Erythroblast (primary cell): ENCODE data around the gene FBXW7.

Experiments used
- DNase-seq, 2 experiments: peaks; one replicate each; lab custom pipeline; 2025; lab: John Stamatoyannopoulos, UW
- GATA1 ChIP-seq: IDR thresholded peaks from 2 replicates; pipeline ENCODE4 v1.6.1; 2011; ENCODE audit warnings: low read depth, mild to moderate bottlenecking, control low read depth, low read length, moderate library complexity
- POLR2A ChIP-seq: IDR thresholded peaks from 2 replicates; pipeline ENCODE4 v1.6.1; 2011; ENCODE audit warnings: mild to moderate bottlenecking, low read length

The FBXW7 gene

DNA sequence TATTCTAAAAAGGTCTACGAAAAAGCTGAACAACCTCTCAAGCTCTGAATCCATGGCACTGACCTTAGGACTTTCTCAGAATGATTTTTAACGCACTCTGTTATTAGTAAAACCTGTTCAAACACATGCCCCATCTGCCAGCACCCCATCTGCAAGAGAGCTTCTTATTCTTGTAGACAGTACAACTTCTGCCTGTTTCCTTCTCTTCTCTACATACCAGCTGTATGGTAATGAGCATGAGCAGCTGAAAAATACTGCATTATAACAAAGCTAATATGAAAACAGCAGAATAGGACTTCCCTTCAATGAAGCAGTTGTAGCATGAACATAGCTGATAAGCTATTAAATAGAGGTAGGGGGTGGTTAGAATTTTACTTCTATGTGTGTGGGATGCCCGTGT, 167.9 kb downstream of the FBXW7 start:
- DNase-seq: no peak
- TF ChIP-seq POLR2A (no peak), GATA1 (no peak)

GRCh38 chr4:152364883-152365282, 171.0 kb downstream of the FBXW7 start:
- no peak for TF ChIP-seq POLR2A
- TF ChIP-seq GATA1: no peak
- no peak for DNase-seq

- TF ChIP-seq GATA1 (no peak), POLR2A (no peak)
- no peak for DNase-seq
Measured at GRCh38 chr4:152364383-152364782, 171.5 kb downstream of the FBXW7 start.

DNA sequence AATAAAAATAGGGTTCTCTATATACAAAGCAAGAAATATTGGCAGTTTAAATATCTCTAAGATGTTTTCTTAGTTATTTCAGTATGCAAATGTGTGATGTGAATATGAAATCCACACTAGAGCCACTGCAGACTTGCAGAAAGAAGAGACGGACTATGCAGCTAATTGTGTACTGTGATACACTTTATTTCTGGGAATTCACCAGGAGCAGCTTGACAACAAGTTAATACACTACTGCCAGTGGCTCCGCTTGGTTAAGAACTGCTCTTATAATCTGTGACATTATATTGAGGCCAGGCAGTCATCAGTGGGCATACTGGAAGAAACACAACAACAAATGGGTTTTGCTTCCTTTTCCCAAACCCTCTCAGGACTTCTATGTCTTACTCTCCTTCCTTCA, 172.0 kb downstream of the FBXW7 start:
- DNase-seq: no peak

GRCh38 chr4:152363086-152363485, 172.8 kb downstream of the FBXW7 start:
- no peak for DNase-seq
- TF ChIP-seq POLR2A (no peak), GATA1 (no peak)

More for the DNA sequence above, 172.0 kb downstream of the FBXW7 start:
- TF ChIP-seq GATA1: no peak

DNA sequence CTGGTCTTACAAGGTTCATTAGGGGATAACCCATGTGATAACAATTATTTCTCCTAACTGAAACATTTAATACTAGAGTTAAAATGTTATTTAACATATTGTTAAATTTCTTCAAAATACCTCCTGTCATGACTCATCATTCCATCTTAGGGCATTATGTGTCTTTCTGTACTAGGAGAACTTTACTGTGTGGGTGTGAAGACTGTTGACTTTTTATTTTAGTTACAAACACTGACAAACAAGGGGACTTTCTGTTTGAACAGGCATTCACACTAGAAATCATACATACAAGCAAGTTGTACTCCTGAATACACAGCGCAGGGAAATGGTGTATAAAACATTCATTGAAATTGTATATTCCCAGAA, 175.9 kb downstream of the FBXW7 start:
- no peak for DNase-seq
- no peak for TF ChIP-seq GATA1

DNA sequence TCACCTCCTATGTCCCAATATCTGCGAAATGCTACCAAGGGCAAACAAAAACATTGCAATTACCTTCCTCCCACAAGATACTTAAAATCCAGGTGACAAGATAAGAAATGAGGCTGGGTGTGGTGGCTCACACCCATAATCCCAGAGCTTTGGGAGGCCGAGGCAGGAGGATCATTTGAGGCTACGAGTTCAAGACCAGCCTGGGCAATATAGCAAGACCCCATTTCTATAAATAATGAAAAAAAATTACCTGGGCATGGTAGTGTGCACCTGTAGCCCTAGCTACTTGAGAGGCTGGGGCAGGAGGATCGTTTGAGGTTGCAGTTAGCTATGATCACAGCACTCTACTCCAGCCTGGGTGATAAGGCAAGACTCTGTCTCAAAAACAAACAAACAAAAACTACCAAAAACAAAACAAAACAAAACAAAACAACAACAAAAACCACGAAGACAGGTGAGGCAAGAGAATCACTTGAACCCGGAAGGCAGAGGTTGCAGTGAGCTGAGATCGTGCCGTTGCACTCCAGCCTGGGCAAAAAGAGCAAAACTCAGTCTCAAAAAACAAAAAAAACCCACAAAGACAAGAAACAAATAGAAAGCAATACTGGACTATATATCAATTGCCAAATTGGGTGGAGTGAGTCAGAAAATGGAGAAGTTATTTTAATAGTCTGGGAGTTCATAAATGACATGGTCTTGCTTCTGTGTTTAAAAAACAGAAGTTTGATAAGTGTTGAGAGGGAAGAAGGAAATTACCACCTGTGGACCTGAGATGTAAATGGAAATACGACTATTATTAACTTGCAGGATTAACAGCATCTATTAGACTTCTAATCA, 176.5 kb downstream of the FBXW7 start:
- TF ChIP-seq GATA1: no peak
- TF ChIP-seq POLR2A: no peak
- no peak for DNase-seq

- peak in 1 of 2 experiments; percentile 34 for DNase-seq
- TF ChIP-seq GATA1: no peak
- TF ChIP-seq POLR2A: no peak
Measured at GRCh38 chr4:152357206-152357605, 178.7 kb downstream of the FBXW7 start.

DNA sequence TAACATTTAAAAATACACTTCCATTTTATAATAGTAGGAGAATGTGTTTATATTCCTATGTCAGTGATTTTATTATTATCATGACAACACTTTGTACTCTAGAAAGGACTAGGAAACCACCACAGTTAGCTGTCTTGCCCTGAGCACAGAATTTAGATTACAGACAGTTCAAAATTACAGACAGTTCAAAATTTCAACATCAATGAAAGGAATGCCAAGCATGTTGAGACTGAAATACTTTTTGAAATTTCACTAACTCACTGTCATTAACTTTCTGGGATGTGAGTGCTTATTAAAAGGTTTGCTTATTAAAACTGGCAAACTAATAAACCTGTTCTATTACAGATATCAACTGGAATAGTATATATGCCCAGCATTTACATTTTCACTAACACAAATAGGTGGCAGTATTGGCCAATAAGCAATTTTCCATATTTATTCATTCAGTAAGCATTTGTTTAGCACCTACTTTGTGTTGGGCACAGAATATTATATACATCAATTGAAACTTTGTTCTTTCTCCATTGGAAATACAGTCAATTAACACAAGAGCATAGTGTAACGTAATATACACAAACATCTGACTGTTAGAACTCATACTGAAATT, 179.4 kb downstream of the FBXW7 start:
- TF ChIP-seq POLR2A (no peak), GATA1 (no peak)

DNA sequence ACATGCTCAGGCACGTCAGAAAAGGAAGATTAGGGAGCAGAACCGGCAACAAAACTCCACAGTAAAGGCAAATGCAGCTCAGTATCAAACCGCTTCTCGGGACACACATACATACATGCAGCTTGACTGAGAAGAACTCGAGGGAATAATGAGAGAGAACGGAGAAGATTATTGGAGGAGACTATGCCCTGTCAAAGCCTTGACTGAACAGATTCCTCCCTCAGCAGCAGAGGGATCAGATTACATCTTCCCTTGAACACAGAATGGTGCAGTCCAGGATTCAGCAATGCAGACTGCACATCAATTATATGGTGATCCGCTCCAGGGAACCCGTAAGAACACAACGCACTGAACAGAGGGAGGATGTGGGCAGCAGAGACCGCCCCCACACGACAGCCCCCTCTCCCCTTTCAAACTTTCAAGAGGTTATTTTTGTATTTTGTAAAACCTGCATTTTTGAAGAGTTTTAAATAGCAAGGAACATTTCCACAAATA, 183.2 kb downstream of the FBXW7 start:
- TF ChIP-seq GATA1: no peak
- TF ChIP-seq POLR2A: no peak
- DNase-seq: peak in 1 of 2 experiments; percentile 8

More for the DNA sequence above, 179.4 kb downstream of the FBXW7 start:
- DNase-seq: peak in 1 of 2 experiments; percentile 5

GRCh38 chr4:152352215-152352614, 183.7 kb downstream of the FBXW7 start:
- no peak for DNase-seq
- TF ChIP-seq GATA1 (no peak), POLR2A (no peak)

- no peak for TF ChIP-seq GATA1
- TF ChIP-seq POLR2A: no peak
- no peak for DNase-seq
Measured at GRCh38 chr4:152351080-152351479, 184.8 kb downstream of the FBXW7 start.

DNA sequence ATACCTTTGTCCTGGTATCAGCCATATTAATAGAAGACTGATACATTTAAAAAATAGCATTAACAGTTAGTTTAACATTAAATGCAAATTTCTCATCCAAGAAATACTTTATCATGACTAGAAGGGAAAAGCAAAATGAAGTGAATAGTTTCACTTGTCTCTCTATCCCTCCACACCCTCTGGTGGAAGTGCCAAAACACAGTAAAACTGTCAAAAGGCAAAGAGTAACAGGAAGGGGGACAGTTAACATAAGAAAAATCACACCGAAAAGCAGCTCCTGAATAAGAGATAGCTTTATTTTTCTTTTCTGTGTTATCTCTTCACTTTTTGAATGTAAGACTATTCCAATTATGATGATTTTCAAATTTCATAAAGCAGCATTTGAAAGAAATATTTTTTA, 187.2 kb downstream of the FBXW7 start:
- TF ChIP-seq GATA1: no peak
- no peak for TF ChIP-seq POLR2A
- no peak for DNase-seq

DNA sequence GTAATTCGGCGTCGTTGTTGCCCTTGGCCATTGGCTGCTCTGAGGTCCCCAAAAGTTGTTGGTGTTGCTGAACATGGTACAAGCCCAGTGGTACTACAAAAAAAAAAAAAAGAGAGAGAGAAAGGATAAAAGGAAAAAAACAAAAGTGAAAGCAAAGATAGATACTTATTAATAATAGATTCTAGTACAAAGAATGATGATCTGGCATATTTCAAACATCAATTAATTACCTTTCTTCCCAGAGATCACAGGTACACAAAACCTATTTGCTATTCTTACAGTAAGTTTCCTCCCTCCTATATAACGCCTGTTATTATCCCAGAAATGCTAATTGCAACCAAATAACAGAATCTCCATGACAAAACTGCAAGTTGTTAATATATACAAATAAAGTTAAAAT, 188.9 kb downstream of the FBXW7 start:
- DNase-seq: no peak
- TF ChIP-seq GATA1: no peak
- TF ChIP-seq POLR2A: no peak
